Measurements from ENCODE around the gene NDUFB6. TPM values are rescaled to one million over a fixed set of nuclear protein-coding genes. Genes with fewer than 3 reads are reported as not detected.
A peak's percentile ranks its signal among the peaks of the same experiment; 100 is the strongest.
"Not testable (repeated sequence)": the region's sequence is repeated elsewhere in the genome, so short reads cannot be mapped to it uniquely, and the experiment has no call there.

The NDUFB6 gene
- total RNA-seq, result 10 to 100 TPM in 5 of 6 donors, 1 to 10 TPM in 1; 3.1 to 46.9 (median 25.9) TPM

DNA sequence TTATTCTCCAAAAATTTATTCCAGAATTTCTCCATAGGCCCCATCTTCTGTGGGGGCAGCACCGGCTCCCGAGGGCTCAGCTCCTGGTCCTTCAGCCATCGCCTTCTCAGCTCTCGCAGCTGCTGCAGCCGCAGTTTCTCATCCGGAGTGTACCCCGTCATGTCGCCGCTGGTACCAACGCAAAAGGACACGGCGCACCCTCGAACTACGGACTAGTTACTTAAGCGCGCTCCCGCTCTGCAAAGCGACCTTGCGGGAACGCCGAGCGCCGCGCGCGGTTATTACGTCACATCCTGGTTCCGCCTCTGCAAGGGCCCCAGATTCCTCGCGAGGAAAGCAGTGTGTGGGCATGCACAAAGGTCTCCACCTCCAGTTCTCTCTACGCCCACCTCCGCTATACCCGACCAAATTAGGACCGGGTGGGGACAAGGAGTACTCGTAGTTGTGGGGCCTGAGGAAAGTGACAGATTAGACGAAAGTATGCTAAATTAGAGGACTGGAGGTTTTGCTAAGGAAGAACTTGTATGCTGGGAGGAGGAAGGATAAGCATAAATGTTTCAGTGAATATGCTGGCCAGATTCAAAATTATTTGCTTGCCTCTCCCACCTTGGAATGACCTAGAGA, at the start of gene NDUFB6:
Gene NDUFB6 (minus strand): TSS at position 260 of the 624 bp plus-strand sequence. CDS start 99 bp downstream, at position 161.
- peak; percentile 96 to 99 for DNase-seq
- ATAC-seq (ENCODE audit: low FRiP score in 2 of 2), result peak; percentile 99
- WGBS, 2 donors, result 0 to 2% methylated on average over 21 to 36 of the region's 36 CpGs
- Histone ChIP-seq H3K27me3 (no peaks in the 10 kb centered on the region), H3K9me3 (no peaks in the 10 kb centered on the region), H3K27ac (peak within 1 kb of the TSS; percentile 84 to 94 (median 91)), H3K36me3 (peaks cover 0 to 16% (median 2%) of the 10 kb centered on the region in 4 donors), H3K4me1 (peaks cover 14 to 22% (median 18%) of the 10 kb centered on the region in 4 donors), H3K4me3 (peak within 1 kb of the TSS; percentile 47 to 94 (median 72))
- TF ChIP-seq, protein P1, sequence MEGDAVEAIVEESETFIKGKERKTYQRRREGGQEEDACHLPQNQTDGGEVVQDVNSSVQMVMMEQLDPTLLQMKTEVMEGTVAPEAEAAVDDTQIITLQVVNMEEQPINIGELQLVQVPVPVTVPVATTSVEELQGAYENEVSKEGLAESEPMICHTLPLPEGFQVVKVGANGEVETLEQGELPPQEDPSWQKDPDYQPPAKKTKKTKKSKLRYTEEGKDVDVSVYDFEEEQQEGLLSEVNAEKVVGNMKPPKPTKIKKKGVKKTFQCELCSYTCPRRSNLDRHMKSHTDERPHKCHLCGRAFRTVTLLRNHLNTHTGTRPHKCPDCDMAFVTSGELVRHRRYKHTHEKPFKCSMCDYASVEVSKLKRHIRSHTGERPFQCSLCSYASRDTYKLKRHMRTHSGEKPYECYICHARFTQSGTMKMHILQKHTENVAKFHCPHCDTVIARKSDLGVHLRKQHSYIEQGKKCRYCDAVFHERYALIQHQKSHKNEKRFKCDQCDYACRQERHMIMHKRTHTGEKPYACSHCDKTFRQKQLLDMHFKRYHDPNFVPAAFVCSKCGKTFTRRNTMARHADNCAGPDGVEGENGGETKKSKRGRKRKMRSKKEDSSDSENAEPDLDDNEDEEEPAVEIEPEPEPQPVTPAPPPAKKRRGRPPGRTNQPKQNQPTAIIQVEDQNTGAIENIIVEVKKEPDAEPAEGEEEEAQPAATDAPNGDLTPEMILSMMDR (IDR thresholded peaks at IDR 0.05), result peak in 1 of 6 experiments; percentile 28
- peak; percentile 93 to 94 for TF ChIP-seq POLR2AphosphoS5 (IDR thresholded peaks at IDR 0.05)
- peak in 1 of 4 donors; percentile 53 for TF ChIP-seq EP300 (IDR thresholded peaks at IDR 0.05)
- peak in 3 of 4 donors; percentile 60 to 86 (median 64) for TF ChIP-seq POLR2A (IDR thresholded peaks at IDR 0.05)

DNA sequence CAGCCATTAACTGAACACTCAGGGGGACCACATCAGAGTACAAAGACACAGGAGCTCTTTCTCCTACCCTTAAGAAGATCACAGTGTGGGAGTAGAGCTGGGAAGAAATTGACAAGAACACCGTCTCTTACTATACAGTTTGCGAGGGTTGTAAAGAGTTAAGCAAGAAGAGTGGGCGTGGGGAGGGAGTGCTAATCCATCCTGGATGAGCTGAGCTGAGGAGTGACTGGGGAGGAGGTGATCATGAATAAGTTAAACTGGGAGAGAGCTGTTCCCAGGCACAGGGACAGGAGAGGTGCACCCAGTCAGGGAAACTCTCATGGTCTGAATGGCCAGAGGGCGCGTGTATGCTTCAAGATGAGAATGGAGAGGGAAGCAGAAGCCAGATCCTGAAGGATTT, 45.3 kb upstream of the NDUFB6 start:
- H3K27ac ChIP-seq, result no peak overlapping the region
- 79 to 80% methylated on average over 5 of the region's 5 CpGs for WGBS, 2 donors
- peak in 1 of 2 donors; percentile 15 for ATAC-seq (ENCODE audit: low FRiP score in 2 of 2)
- TF ChIP-seq EP300 (IDR thresholded peaks at IDR 0.05) (no peak), POLR2A (IDR thresholded peaks at IDR 0.05) (no peak), POLR2AphosphoS5 (IDR thresholded peaks at IDR 0.05) (no peak)
- TF ChIP-seq, protein P1 (IDR thresholded peaks at IDR 0.05), result no peak
- no peaks in the 10 kb centered on the region for H3K36me3 ChIP-seq
- no peaks in the 10 kb centered on the region for H3K4me1 ChIP-seq
- no peaks in the 10 kb centered on the region for H3K9me3 ChIP-seq
- H3K4me3 ChIP-seq, result no peak overlapping the region
- no peak for DNase-seq
- H3K27me3 ChIP-seq, result no peaks in the 10 kb centered on the region

DNA sequence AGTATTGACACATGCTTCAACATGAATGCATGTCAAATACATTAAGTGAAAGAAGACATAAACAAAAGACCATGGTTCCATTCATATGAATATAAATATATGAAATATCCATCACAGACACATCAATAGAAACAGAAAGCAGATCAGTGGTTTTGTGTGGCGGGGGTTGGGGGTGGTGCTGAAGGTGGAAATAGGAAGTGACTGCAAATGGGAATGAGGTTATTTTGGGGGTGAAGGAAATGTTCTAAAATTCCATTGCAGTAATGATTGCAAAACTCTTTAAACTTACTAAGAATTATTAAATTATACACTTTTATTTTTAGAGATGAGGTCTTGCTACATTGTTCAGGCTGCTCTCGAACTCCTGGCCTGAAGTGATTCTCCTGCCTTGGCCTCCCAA, 33.9 kb upstream of the NDUFB6 start:
- Histone ChIP-seq H3K4me3 (no peak overlapping the region), H3K27me3 (no peaks in the 10 kb centered on the region), H3K4me1 (no peaks in the 10 kb centered on the region), H3K36me3 (no peaks in the 10 kb centered on the region), H3K27ac (no peak overlapping the region), H3K9me3 (no peaks in the 10 kb centered on the region)
- no peak for DNase-seq
- 49 to 76% methylated on average over 2 of the region's 2 CpGs for WGBS, 2 donors
- no peak for ATAC-seq (ENCODE audit: low FRiP score in 2 of 2)
- TF ChIP-seq POLR2A (IDR thresholded peaks at IDR 0.05), result no peak
- TF ChIP-seq POLR2AphosphoS5 (IDR thresholded peaks at IDR 0.05), result no peak
- no peak for TF ChIP-seq EP300 (IDR thresholded peaks at IDR 0.05)
- TF ChIP-seq, protein P1 (IDR thresholded peaks at IDR 0.05), result no peak

DNA sequence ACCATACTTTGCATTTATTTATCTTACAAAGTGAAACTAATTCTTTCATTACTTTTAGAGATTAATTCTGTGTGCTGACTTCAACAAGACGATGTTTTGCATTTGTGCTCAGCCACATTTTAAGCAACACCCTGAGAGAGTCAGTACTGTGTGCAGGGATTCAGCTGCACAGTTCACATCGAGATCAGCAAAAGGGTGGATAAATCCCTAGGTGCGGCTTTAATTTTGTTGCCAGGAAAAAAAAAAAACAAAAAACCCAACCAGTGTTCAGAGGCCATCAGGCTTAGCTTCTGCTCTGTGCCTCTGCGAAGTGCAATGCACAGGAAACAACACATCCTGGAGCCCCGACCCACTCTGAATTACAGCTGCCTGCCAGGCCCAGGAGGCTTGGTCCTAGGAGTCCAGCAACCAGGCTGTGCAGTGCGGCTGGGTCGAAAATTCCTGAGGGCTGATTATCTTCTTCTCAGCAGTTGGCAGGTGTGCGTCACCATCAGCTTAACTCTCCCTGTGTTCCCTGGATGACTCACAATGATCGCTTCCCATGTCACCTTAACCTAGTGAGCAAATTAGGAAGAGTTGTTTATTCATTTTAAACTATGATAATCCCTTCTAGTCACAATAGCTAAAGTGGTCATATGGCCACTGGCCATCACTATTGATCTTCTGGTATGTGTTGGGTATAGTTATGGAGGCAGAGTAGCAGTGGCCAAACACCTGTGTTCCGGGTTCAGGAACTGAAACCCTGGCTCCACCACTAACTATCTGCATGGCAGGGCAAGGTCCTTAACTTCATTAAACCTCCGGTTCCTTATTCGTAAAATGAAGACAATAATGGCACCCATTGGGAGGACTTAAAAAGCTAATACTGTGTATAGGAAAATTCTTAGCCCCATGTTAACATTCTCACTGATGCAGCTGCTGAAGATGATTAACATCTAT, 31.2 kb upstream of the NDUFB6 start:
- TF ChIP-seq, protein P1 (IDR thresholded peaks at IDR 0.05), result no peak
- TF ChIP-seq POLR2A (IDR thresholded peaks at IDR 0.05), result no peak
- TF ChIP-seq EP300 (IDR thresholded peaks at IDR 0.05), result no peak
- no peak for TF ChIP-seq POLR2AphosphoS5 (IDR thresholded peaks at IDR 0.05)
- no peak for DNase-seq
- 71 to 79% methylated on average over 11 to 12 of the region's 12 CpGs for WGBS, 2 donors
- H3K36me3 ChIP-seq, result no peaks in the 10 kb centered on the region
- H3K9me3 ChIP-seq, result no peaks in the 10 kb centered on the region
- no peak overlapping the region for H3K27ac ChIP-seq
- no peaks in the 10 kb centered on the region for H3K27me3 ChIP-seq
- H3K4me3 ChIP-seq, result no peak overlapping the region
- no peak for ATAC-seq (ENCODE audit: low FRiP score in 2 of 2)
- no peaks in the 10 kb centered on the region for H3K4me1 ChIP-seq

DNA sequence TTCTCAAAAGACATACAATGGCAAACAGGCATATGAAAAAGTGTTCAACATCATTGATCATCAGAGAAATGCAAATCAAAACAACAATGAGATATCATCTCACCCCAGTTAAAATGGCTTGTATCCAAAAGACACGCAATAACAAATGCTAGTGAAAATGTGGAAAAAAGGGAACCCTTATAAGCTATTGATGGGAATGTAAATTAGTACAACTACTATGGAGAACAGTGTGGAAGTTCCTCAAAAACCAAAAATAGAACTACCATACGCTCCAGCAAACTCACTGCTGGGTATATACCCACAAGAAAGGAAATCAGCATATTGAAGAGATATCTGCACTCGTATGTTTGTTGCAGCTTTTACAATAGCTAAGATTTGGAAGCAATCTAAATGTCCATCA, 26.1 kb upstream of the NDUFB6 start:
- not testable (repeated sequence) for H3K4me1 ChIP-seq; H3K4me3 ChIP-seq; DNase-seq; H3K27ac ChIP-seq; H3K27me3 ChIP-seq; H3K9me3 ChIP-seq; H3K36me3 ChIP-seq; ATAC-seq (ENCODE audit: low FRiP score in 2 of 2)
- WGBS, 2 donors, result 36 to 62% methylated on average over 3 of the region's 3 CpGs
